AG10803 (cell line): ENCODE results near the gene NSMCE1.
"Not testable (repeated sequence)": the region's sequence is repeated elsewhere in the genome, so short reads cannot be mapped to it uniquely, and the experiment has no call there.

Experiments used
- DNase-seq: peaks from one replicate; pipeline ENCODE4 v3.0.0; 2010; ENCODE audit warnings: low read depth
- H3K4me3 ChIP-seq: 2 replicates; pipeline ENCODE4 v1.5.1; 2011; ENCODE audit warnings: mild to moderate bottlenecking, low read length, control low read depth
- CTCF ChIP-seq: conservative IDR thresholded peaks from 2 replicates; pipeline ENCODE4 v1.5.1; 2011; ENCODE audit warnings: mild to moderate bottlenecking, low read length, control low read depth, inconsistent platforms

NSMCE1 gene

DNA sequence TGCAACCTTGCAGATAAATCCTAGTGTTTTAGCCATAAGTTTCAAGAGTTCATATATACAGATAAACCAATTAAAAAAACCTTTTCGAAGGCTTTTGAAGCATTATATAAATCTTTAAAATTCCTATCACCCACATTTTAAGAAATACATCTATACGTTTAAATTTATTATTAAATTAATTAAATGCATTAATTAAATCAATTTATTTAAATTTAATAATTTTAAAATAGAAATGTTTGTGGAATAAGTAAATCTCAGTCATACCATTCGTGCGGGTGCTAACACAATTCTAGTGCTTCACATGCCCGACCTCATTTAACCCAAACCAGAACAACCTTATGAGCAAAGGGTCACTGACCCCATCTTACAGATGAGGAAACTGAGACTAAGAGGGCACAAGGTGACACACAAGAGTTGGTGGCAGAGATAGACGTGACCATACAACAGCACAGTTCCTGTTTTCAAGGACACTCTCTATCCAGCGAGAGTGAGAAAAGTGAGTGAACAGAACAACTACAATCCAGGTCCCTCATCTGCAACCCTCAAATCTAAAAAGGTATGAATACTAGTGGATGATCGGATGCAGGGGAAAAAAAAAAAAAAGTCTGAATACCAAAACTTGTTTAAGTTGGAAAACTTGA lies 1.4 kb downstream of the NSMCE1 start:
- H3K4me3 ChIP-seq = no peak overlapping the region
- DNase-seq = no peak

DNA sequence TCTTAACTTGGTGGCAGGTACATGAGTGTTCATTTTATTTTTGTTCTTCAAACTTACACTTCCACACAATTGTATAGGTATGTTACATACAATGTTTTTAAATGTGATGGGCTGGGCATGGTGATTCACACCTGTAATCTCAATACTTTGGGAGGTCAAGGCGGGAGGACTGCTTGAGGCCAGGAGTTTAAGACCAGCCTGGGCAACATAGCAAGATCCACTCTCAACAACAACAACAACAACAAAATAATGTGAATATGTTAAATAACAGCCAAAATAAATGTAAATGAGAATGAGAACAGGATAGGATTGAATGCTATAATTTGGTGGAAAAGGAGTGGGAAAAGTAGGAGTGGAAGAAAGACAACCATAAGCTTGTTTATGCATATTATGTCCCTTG lies 2.6 kb downstream of the NSMCE1 start:
- no peak for TF ChIP-seq CTCF
- no peak overlapping the region for H3K4me3 ChIP-seq
- DNase-seq = no peak

More for the DNA sequence above, 1.4 kb downstream of the NSMCE1 start:
- no peak for TF ChIP-seq CTCF

GRCh38 chr16:27264151-27264550 lies 4.4 kb downstream of the NSMCE1 start:
- DNase-seq = peak; percentile 72
- H3K4me3 ChIP-seq = no peak overlapping the region
- TF ChIP-seq CTCF = no peak

GRCh38 chr16:27262904-27263423 lies 5.6 kb downstream of the NSMCE1 start:
- H3K4me3 ChIP-seq, DNase-seq: not testable (repeated sequence)

DNA sequence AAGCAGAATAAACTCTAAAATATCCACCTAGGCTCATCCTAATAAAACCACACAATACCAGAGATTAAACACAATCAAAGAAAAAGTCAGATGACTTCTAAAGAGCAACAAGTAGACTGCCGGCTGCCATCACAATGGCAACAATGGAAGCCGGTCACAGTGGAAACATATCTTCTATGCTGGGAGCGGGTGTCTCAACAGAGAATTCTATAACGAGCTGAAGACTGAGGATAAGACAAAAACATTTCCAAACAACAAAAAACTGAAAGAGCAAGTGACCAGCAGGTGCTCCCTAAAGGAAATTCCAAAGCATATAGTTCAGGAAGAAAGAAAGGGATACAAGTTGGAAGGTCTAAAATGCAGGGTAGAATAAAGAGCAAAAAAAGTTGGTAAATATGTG lies 8.9 kb downstream of the NSMCE1 start:
- H3K4me3 ChIP-seq = no peak overlapping the region
- no peak for TF ChIP-seq CTCF
- no peak for DNase-seq

GRCh38 chr16:27258241-27258734 lies 10.3 kb downstream of the NSMCE1 start:
- peak; percentile 37 for DNase-seq
- no peak for TF ChIP-seq CTCF
- no peak overlapping the region for H3K4me3 ChIP-seq

- DNase-seq = no peak
- H3K4me3 ChIP-seq = no peak overlapping the region
- TF ChIP-seq CTCF = no peak
These were observed 11.3 kb downstream of the NSMCE1 start for GRCh38 chr16:27257271-27257670.
